Measurements from ENCODE around the gene ZDHHC14.

GRCh38 chr6:157563611-157564284, 182.8 kb downstream of the ZDHHC14 start:
- TF ChIP-seq CTCF (IDR thresholded peaks at IDR 0.05; ENCODE audit: control extremely low read depth in 1 of 3, insufficient read depth in 1 of 3, low read depth in 1 of 3, low read length in 3 of 3) (no peak), RBBP5 (IDR thresholded peaks at IDR 0.05; ENCODE audit: borderline replicate concordance, low read depth, low read length) (no peak), RAD21 (IDR thresholded peaks at IDR 0.05 in 1 of 2, conservative IDR thresholded peaks at IDR 0.05 in 1 of 2; ENCODE audit: low read depth in 2 of 2, low read length in 2 of 2) (no peak; a peak in 1 of 4 replicates), POLR2A (IDR thresholded peaks at IDR 0.05; ENCODE audit: control extremely low read depth in 1 of 2, low read depth in 2 of 2, low read length in 2 of 2) (no peak), RFX5 (IDR thresholded peaks at IDR 0.05; ENCODE audit: borderline replicate concordance, low read depth, low read length) (no peak), KDM5A (IDR thresholded peaks at IDR 0.05; ENCODE audit: low read length) (no peak), EP300 (IDR thresholded peaks at IDR 0.05; ENCODE audit: borderline replicate concordance in 1 of 2, low read depth in 2 of 2, low read length in 2 of 2) (no peak), BRCA1 (IDR thresholded peaks at IDR 0.05; ENCODE audit: low read depth, low read length) (no peak)
- TF ChIP-seq, protein P1, sequence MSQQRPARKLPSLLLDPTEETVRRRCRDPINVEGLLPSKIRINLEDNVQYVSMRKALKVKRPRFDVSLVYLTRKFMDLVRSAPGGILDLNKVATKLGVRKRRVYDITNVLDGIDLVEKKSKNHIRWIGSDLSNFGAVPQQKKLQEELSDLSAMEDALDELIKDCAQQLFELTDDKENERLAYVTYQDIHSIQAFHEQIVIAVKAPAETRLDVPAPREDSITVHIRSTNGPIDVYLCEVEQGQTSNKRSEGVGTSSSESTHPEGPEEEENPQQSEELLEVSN (IDR thresholded peaks at IDR 0.05), result no peak
- TF ChIP-seq, protein P2, sequence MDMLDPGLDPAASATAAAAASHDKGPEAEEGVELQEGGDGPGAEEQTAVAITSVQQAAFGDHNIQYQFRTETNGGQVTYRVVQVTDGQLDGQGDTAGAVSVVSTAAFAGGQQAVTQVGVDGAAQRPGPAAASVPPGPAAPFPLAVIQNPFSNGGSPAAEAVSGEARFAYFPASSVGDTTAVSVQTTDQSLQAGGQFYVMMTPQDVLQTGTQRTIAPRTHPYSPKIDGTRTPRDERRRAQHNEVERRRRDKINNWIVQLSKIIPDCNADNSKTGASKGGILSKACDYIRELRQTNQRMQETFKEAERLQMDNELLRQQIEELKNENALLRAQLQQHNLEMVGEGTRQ (IDR thresholded peaks at IDR 0.05; ENCODE audit: low read length), result no peak
